Activated T-cell treated with anti-CD3 and anti-CD28 coated beads for 1 hour (primary cell): ENCODE results near the gene APCS.

Experiments used
- DNase-seq: peaks from one replicate; pipeline ENCODE4 v3.0.0-alpha.2; 2020; ENCODE audit warnings: low read depth

The APCS gene

DNA sequence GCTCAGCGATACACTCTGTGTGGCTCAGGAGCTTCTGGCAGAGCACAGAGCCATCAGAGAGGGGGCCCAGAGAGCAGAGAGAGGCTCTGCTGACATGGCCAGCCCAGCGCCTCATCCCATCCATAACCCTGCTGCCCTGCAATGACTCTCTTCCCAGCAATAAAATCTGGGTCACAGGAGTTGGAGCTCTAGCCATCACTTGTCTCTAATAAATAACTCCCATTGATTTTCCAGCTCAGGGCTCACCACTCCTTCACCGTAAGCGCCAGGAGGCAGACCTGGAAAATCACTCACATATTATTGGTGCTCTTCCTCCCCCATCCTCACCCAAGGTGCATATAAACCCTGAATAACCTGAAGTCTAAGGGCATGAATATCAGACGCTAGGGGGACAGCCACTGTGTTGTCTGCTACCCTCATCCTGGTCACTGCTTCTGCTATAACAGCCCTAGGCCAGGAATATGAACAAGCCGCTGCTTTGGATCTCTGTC is at the start of gene APCS:
APCS (plus strand) TSS at position 366 of the 491 bp plus-strand sequence; CDS start at position 462, 96 bp downstream.
- no peak for DNase-seq

DNA sequence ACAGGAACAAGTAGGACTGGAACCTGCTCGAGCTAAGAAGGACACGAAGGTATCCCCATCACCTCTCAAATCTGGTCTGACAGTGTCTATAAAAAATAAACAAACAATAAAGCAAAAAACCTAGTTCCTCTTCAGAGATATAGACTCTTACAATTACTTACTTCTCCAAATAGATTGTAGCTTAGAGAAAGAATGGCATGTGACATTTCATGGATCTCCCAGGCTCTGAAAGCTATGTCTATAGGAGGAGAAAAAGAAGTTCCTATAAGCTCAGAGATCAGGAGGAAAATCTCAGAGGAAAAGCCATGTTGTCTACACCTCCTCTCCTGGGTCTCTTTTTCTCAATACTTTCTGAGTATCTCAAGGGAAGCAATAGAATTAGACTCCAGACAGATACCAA is 39.5 kb upstream of the APCS start:
- no peak for DNase-seq

- no peak for DNase-seq
Measured at GRCh38 chr1:159554261-159554660, 33.4 kb upstream of the APCS start.

GRCh38 chr1:159554696-159555095 is 32.9 kb upstream of the APCS start:
- no peak for DNase-seq

- no peak for DNase-seq
Measured at GRCh38 chr1:159556931-159557369, 30.7 kb upstream of the APCS start.

GRCh38 chr1:159560599-159560998 is 27.0 kb upstream of the APCS start:
- DNase-seq, result no peak

GRCh38 chr1:159561497-159561896 is 26.1 kb upstream of the APCS start:
- DNase-seq, result no peak

GRCh38 chr1:159562680-159563079 is 24.9 kb upstream of the APCS start:
- no peak for DNase-seq

DNA sequence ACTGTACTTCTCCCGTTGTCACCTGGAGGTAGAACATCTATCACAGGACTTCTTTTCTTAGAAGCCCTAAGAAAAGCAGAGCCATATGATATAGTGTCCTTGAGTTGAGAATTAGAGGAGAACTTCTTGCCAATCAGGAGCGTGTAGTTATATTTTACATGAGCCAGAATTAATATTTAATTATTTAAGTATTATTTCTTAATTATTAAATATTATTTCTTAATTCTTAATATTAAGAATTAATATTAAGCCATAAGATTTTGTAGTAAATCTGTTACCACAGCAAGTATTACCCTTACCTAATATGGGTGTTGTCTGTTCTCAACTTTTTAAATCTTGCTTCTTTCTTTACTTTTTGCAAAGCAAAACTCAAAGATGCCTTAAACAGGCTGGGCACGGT is 10.2 kb upstream of the APCS start:
- no peak for DNase-seq

DNA sequence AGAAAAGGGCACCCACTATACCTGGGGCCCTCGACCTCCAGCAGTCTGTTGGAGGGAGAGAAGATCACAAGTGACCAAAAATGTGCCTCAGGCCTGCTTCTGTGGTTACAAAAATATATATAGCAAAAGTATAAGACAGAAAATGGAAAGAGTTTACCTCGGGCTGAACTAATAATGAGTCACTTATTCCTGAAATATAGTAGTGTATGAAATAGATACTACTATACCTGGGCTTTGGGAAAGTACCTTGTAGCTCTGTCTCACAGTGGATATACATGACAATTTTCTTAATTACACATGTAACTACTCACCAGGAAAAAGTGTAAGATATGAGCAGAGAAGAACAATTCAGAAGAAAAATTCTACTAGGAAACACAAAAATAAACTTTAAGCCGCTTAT is 7.3 kb upstream of the APCS start:
- no peak for DNase-seq

DNA sequence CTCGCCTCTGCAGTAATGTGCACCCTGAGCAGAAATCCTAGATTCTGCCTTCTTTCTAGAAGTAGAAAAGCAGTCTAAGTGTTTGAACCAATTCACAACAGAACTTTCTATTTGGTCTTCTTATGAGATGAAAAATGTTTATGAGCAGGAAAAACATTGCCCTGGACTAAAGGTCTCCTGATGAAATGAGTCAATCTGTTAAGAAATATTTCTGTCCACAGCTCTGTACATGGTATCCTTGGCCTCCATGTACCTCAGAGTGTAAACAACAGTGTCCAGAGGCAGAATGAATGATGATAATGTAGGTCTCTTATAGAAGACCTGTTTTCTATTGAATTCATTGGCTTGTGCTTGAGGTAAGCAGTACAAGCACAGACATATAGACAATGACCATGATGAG is 6.2 kb upstream of the APCS start:
- no peak for DNase-seq

GRCh38 chr1:159584536-159584935 is 3.1 kb upstream of the APCS start:
- DNase-seq, result no peak

DNA sequence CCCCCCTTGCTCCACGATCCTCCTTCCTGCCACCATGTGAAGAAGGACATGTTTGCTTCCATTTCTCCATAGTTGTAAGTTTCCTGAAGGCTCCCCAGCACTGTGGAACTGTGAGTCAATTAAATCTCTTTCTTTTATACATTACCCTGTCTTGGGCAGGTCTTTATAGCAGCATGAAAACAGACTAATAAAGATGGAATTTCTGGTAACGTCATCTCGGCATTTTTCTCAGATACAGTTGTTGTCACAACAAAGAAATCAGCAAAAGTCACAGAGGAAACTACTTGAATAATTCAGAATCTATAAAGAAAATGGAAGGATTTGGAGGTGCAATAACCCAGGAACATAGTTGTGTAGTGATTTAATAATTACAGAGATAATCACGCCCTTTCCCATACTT is 4.4 kb downstream of the APCS start:
- DNase-seq, result no peak

DNA sequence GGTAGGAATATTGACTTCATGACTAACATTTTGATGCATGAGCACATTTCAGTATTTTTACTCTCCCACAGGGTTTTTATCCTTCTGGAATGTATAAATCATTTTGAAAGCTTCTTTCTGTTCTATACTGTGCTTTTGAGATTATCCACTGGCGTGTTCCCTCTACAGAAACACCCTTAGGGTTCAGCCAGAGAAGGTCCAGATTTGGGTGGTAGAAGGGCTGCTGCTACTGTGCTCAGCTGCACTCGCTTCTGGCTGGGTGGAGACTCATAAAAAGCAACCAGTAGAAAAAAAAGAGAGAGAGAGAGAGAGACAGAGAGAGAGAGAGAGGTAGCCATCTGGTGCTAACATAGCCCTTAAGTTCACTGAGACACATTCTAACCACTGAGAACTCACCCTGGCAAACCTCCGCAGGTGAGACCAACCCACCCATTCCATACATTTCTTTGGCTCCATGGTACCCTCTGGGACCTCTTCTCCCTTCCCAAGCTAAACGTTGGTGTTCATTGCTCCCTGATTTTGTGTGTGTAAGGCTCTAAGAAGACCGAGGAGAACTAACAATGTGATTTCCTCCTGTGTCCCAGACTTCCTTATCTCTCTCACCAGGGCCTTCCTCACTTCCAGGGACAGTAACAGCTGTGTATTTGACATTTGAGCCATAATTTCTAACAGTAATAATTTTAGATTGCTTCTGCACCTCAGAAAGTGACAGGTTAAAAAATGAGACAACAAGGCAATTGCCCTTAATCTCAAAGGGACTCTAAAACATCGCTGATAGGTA is 7.2 kb downstream of the APCS start:
- DNase-seq, result no peak

DNA sequence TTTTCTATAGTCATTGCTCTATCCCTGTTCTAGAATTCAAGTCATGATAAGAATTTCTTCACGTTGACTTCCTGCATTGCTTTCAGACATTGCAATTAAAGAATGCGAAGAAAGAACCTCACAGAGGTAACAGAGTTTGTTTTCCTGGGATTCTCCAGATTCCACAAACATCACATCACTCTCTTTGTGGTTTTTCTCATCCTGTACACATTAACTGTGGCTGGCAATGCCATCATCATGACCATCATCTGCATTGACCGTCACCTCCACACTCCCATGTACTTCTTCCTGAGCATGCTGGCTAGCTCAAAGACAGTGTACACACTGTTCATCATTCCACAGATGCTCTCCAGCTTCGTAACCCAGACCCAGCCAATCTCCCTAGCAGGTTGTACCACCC is 10.6 kb downstream of the APCS start:
- DNase-seq, result no peak

DNA sequence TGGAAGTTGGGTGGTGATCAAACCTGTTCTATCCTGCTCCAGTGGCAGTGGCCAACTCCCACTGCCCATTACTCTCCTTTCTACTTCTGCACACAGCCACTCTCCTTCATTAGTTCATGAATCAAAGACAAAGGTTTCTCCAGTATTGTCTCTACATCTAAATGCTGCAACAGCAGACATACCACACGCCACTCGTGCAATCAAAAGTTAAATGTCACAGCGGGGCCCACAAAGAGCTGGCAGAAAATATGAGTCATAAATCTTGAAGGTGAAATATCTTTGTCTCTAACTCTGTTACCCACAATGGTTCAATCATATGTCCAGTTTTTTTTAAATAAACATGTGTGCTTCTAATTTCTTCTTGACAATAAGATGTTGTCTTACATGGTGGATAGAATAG is 13.3 kb downstream of the APCS start:
- no peak for DNase-seq

GRCh38 chr1:159602501-159602999 is 14.9 kb downstream of the APCS start:
- DNase-seq, result no peak

- DNase-seq, result no peak
Measured at GRCh38 chr1:159612211-159612885, 24.7 kb downstream of the APCS start.

GRCh38 chr1:159632922-159633321 is 45.3 kb downstream of the APCS start:
- no peak for DNase-seq
